Measurements from ENCODE around the gene SERINC2. TPM values are rescaled to one million over a fixed set of nuclear protein-coding genes. Genes with fewer than 3 reads are reported as not detected.

SERINC2 gene
- total RNA-seq, 1 experiment from 2014 or later: 14.1 TPM

GRCh38 chr1:31445951-31446350 is 32.9 kb downstream of the SERINC2 start:
- Histone ChIP-seq H3K18ac (ENCODE audit: insufficient read length, low read depth, low read length) (no peak overlapping the region), H3K27me3 (ENCODE audit: insufficient read depth, low read length) (no peaks in the 10 kb centered on the region), H3K23ac (ENCODE audit: insufficient read length, low read depth, low read length) (no peak overlapping the region), H2BK5ac (ENCODE audit: insufficient read length, low read length) (no peak overlapping the region), H2BK20ac (ENCODE audit: low read depth, low read length, poor library complexity, severe bottlenecking) (no peak overlapping the region), H2BK12ac (ENCODE audit: insufficient read length, low read depth, low read length) (no peak overlapping the region), H3K4me1 (ENCODE audit: insufficient read depth, low read length) (no peaks in the 10 kb centered on the region), H3T11ph (ENCODE audit: low read length) (no peak overlapping the region), H4K8ac (replicated peaks; ENCODE audit: insufficient read length, low read depth, low read length) (no peak overlapping the region), H3K9me3 (ENCODE audit: control insufficient read depth, low read depth, low read length) (no peaks in the 10 kb centered on the region), H4K91ac (ENCODE audit: insufficient read length, low read depth, low read length) (no peak overlapping the region), H3K27ac (ENCODE audit: insufficient read length, low read depth, low read length) (no peak overlapping the region), H3K56ac (ENCODE audit: insufficient read length, low read depth, low read length) (no peak overlapping the region), H2AFZ (ENCODE audit: low read length) (no peak overlapping the region), H2BK15ac (ENCODE audit: low read depth, low read length) (no peak overlapping the region), H3K9ac (ENCODE audit: extremely low read depth, insufficient read length, low read length) (no peak overlapping the region), H4K20me1 (ENCODE audit: control insufficient read depth, insufficient read depth, insufficient read length) (no peaks in the 10 kb centered on the region), H3K14ac (ENCODE audit: insufficient read depth, low read length) (no peak overlapping the region), H2AK5ac (ENCODE audit: insufficient read length, low read length) (no peak overlapping the region), H3K79me1 (ENCODE audit: insufficient read depth, low read depth, low read length, poor library complexity, severe bottlenecking) (no peaks in the 10 kb centered on the region), H2BK120ac (ENCODE audit: low read depth, low read length, poor library complexity, severe bottlenecking) (no peak overlapping the region), H4K5ac (ENCODE audit: insufficient read length, low read depth, low read length) (no peak overlapping the region), H3K23me2 (ENCODE audit: insufficient read length, low read depth, low read length, poor library complexity, severe bottlenecking) (no peaks in the 10 kb centered on the region), H3K4me2 (ENCODE audit: insufficient read depth, insufficient read length, low read length) (no peak overlapping the region), H3K79me2 (ENCODE audit: insufficient read depth, low read length) (no peaks in the 10 kb centered on the region), H3K4ac (ENCODE audit: low read depth, low read length) (no peak overlapping the region)
- Mint-ChIP-seq H3K4me3 (no peak overlapping the region), H3K4me1 (no peaks in the 10 kb centered on the region), H3K27me3 (ENCODE audit: low read depth) (peaks cover 12% of the 10 kb centered on the region), H3K27ac (no peak overlapping the region), H3K36me3 (ENCODE audit: insufficient read depth in 1 of 3, low read depth in 3 of 3) (no peaks in the 10 kb centered on the region), H3K9me3 (peaks cover 5 to 7% of the 10 kb centered on the region in 2 experiments; a peak in 3 of 5 replicates)
- WGBS (ENCODE audit: extremely low coverage, insufficient read length, low lambda C conversion rate): no CpG with 5 or more reads among the region's 3 CpGs
- DNase-seq: no peak
- TF ChIP-seq, protein P1, sequence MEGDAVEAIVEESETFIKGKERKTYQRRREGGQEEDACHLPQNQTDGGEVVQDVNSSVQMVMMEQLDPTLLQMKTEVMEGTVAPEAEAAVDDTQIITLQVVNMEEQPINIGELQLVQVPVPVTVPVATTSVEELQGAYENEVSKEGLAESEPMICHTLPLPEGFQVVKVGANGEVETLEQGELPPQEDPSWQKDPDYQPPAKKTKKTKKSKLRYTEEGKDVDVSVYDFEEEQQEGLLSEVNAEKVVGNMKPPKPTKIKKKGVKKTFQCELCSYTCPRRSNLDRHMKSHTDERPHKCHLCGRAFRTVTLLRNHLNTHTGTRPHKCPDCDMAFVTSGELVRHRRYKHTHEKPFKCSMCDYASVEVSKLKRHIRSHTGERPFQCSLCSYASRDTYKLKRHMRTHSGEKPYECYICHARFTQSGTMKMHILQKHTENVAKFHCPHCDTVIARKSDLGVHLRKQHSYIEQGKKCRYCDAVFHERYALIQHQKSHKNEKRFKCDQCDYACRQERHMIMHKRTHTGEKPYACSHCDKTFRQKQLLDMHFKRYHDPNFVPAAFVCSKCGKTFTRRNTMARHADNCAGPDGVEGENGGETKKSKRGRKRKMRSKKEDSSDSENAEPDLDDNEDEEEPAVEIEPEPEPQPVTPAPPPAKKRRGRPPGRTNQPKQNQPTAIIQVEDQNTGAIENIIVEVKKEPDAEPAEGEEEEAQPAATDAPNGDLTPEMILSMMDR (conservative IDR thresholded peaks at IDR 0.05): no peak
